22Rv1 (cell line): Measurements from ENCODE around the gene CSDE1.

Experiments
- H3K27ac ChIP-seq: fragments of 450-650 bp; 2 replicates; pipeline ENCODE4 v1.5.1; 2017
- CTCF ChIP-seq: fragments of 450-650 bp; IDR thresholded peaks from 2 replicates; pipeline ENCODE4 v1.5.1; 2017; ENCODE audit warnings: mild to moderate bottlenecking
- ZFX ChIP-seq: fragments of 450-650 bp; IDR thresholded peaks from 2 replicates; pipeline ENCODE4 v1.6.1; 2017; ENCODE audit warnings: antibody characterized with exemption, borderline replicate concordance

The CSDE1 gene

DNA sequence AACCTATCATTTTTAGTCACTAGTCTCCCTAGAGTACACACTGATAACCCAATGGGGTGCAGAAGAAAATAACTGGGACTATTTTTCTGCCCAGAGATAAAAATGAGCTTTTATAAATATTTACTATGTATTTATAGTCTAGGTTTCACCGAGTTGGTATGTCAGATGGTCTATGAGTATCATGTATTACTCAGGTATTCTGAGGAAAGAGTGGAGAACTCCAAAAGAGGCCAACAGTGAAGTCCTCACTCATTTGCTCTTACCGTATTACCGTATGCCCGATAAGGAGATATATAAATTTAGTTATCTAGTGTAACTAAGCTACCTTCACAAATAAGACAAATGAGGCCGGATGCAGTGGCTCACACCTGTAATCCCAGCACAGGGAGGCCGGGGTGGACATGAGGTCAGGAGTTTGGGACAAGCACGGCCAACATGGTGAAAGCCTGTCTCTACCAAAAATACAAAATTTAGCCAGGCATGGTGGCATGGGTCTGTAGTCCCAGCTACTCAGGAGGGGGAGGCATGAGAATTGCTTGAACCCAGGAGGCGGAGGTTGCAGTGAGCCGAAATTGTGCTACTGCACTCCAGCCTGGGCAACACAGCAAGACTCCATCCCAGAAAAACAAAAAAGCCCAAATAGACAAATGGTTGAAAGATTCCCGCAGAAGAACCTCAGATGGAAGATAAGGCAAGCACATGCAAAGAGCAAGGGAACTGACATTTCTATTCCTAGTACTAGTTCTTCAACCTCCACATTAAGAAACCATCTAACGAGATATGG is 15.6 kb downstream of the CSDE1 start:
- no peak overlapping the region for H3K27ac ChIP-seq
- TF ChIP-seq ZFX (no peak), CTCF (no peak)

- TF ChIP-seq CTCF (no peak), ZFX (no peak)
- H3K27ac ChIP-seq, result no peak overlapping the region
Measured at GRCh38 chr1:114740331-114740730, 17.5 kb downstream of the CSDE1 start.

DNA sequence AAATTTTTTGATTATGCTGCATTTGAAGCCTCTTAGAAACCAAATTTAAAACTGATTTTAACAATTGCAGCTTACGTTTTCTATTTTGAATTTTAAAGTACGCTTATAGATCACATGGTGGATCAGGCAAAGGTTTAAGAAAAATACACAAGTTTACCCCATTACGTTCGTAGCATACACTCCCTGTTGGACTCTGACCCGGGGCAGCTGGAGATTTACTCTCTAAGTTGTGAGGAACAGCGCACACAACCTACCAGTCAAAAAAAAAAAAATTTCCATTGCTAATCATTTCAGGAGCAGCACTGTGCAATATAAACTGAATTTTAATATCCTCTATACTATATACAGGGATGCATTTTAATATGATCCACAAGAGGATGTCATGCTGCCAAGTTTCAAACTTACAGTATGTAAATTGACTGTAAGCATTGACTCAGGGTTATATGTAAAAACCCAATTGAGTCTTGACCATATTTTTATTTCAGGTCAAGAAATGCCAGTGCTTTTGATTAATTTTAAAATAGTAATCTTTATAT is 20.4 kb downstream of the CSDE1 start:
- TF ChIP-seq CTCF (no peak), ZFX (no peak)
- no peak overlapping the region for H3K27ac ChIP-seq

GRCh38 chr1:114735479-114735878 is 22.3 kb downstream of the CSDE1 start:
- peak overlapping the region; percentile 50 for H3K27ac ChIP-seq
- TF ChIP-seq ZFX (no peak), CTCF (no peak)

DNA sequence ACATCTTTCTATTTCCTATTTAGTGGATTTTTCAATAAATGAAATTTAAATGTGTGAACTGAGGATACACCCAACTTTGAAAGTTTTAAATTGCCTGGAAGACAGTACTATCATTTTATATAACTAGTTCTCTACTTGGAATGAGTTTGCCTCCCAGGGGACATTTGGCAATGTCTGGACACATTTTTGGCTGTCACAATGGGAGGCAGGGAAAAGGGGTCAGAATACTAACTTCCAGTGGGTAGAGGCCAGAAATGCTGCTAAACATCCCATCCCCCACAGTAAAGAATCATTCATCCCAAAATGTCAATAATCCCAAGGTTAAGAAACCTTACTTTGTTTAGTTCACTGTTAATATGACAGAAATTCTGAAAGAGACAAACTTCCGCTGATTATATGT is 28.0 kb downstream of the CSDE1 start:
- no peak for TF ChIP-seq ZFX
- no peak for TF ChIP-seq CTCF
- H3K27ac ChIP-seq, result no peak overlapping the region

GRCh38 chr1:114728553-114728952 is 29.2 kb downstream of the CSDE1 start:
- TF ChIP-seq ZFX, result no peak
- TF ChIP-seq CTCF, result no peak
- H3K27ac ChIP-seq, result no peak overlapping the region

DNA sequence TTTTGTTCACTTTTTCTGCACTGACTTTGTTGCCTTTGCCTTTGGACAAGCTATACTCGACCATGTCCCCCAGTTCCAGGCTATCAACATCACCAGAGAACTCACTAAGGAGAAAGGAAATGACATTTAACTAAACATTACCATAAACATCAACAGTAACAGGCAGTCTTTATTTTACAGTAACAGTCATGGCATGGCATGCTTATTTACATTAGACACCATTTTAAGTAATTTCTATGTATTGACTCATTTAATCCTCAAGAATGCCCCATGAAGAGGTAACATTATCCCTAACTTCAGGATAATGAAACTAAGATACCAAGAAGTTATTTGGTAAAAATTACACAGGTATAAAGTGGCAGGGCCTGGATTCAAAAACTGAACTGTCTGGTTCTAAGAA is 32.6 kb downstream of the CSDE1 start:
- no peak for TF ChIP-seq CTCF
- no peak for TF ChIP-seq ZFX
- H3K27ac ChIP-seq, result no peak overlapping the region
